ENCODE data around the gene CLDN9.

The CLDN9 gene

DNA sequence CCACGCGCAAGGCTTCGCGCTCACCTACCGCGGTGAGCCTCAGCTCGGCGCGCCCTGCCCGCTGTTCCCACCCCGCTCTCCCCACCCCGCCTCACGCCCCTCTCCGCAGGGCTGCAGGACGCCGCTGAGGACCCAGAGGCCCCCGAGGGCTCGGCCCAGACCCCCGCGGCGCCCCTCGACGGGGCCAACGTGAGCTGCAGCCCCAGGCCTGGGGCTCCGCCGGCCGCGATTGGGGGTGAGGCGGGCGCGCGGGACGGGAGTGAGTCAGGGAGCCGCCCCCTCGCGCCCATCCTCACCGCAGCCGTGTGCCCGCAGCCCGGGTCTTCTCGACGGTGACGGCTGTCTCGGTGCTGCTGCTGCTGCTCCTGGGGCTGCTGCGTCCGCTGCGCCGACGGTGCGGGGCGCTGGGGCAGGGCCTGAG is 45.5 kb upstream of the CLDN9 start:
- TF ChIP-seq ZFX (IDR thresholded peaks at IDR 0.05; ENCODE audit: borderline replicate concordance) (no peak), CTCF (IDR thresholded peaks at IDR 0.05) (0 out of 2 replicates have a peak, but pooled peaks have one; percentile 16)
- peak overlapping the region; percentile 99 for H3K27ac ChIP-seq

GRCh38 chr16:2967721-2968161 is 45.0 kb upstream of the CLDN9 start:
- TF ChIP-seq ZFX (IDR thresholded peaks at IDR 0.05; ENCODE audit: borderline replicate concordance) (no peak), CTCF (IDR thresholded peaks at IDR 0.05) (no peak)
- H3K27ac ChIP-seq = peak overlapping the region; percentile 99

GRCh38 chr16:2968368-2968737 is 44.4 kb upstream of the CLDN9 start:
- TF ChIP-seq ZFX (IDR thresholded peaks at IDR 0.05; ENCODE audit: borderline replicate concordance) (no peak), CTCF (IDR thresholded peaks at IDR 0.05) (no peak)
- H3K27ac ChIP-seq = peak overlapping the region; percentile 99

GRCh38 chr16:2968738-2969544 is 43.8 kb upstream of the CLDN9 start, which contains the start of gene PAQR4:
PAQR4 (plus strand) TSS chr16:2969348; CDS start chr16:2969675, 327 bp downstream.
- peak within 1 kb of the TSS; percentile 99 for H3K27ac ChIP-seq
- TF ChIP-seq CTCF (IDR thresholded peaks at IDR 0.05) = no peak
- TF ChIP-seq ZFX (IDR thresholded peaks at IDR 0.05; ENCODE audit: borderline replicate concordance) = no peak

GRCh38 chr16:2969545-2970521 is 42.9 kb upstream of the CLDN9 start:
- H3K27ac ChIP-seq = peak overlapping the region; percentile 99

GRCh38 chr16:2970563-2970962 is 42.2 kb upstream of the CLDN9 start:
- TF ChIP-seq ZFX (IDR thresholded peaks at IDR 0.05; ENCODE audit: borderline replicate concordance) (no peak), CTCF (IDR thresholded peaks at IDR 0.05) (no peak)
- peak overlapping the region; percentile 99 for H3K27ac ChIP-seq

More at GRCh38 chr16:2969545-2970521, 42.9 kb upstream of the CLDN9 start:
- TF ChIP-seq ZFX (IDR thresholded peaks at IDR 0.05; ENCODE audit: borderline replicate concordance) = no peak
- peak; percentile 45 for TF ChIP-seq CTCF (IDR thresholded peaks at IDR 0.05)
